Measurements from ENCODE around the gene EDNRB. TPM values are rescaled to one million over a fixed set of nuclear protein-coding genes. Genes with fewer than 3 reads are reported as not detected.

Gene EDNRB
- total RNA-seq, result 10 to 100 TPM in 1 of 7 donors, 1 to 10 TPM in 6; 3.1 to 11.6 (median 7.4) TPM
- 10 to 100 TPM in 1 of 2 donors, 1 to 10 TPM in 1; 4.9 to 14.8 TPM for polyA plus RNA-seq
- long read RNA-seq, donor 1, full-length matches to known transcripts, result 5 of 6 reads
- long read RNA-seq, donor 1, partial matches to known transcripts, result 0 of 6 reads
- long read RNA-seq, donor 1, other reads (novel, unspliced or antisense), result 1 of 6 reads
- long read RNA-seq, donor 2, full-length matches to known transcripts, result 9 of 9 reads
- long read RNA-seq, donor 2, partial matches to known transcripts, result 0 of 9 reads
- long read RNA-seq, donor 2, other reads (novel, unspliced or antisense), result 0 of 9 reads
- long read RNA-seq, donor 3, full-length matches to known transcripts, result 9 of 11 reads
- long read RNA-seq, donor 3, partial matches to known transcripts, result 2 of 11 reads
- long read RNA-seq, donor 3, other reads (novel, unspliced or antisense), result 0 of 11 reads

GRCh38 chr13:77918391-77919245 lies at the start of gene EDNRB:
EDNRB (minus strand) TSS chr13:77918831; CDS start chr13:77918573, 258 bp downstream.
- Histone ChIP-seq H3K4me3 (peak within 1 kb of the TSS; percentile 47), H3K4me1 (ENCODE audit: insufficient read depth) (peaks cover 8% of the 10 kb centered on the region), H3K27me3 (no peaks in the 10 kb centered on the region), H3K36me3 (no peaks in the 10 kb centered on the region), H3K27ac (no peak within 1 kb of the TSS), H3K9me3 (no peaks in the 10 kb centered on the region)
- DNase-seq, result peak in 4 of 5 donors; percentile 19 to 36 (median 30)
- TF ChIP-seq CTCF (IDR thresholded peaks at IDR 0.05) (no peak), POLR2A (IDR thresholded peaks at IDR 0.05) (no peak), EP300 (IDR thresholded peaks at IDR 0.05) (no peak)
- 1 to 2% (median 1%) methylated on average over 60 of the region's 60 CpGs for WGBS, 3 donors
- intact Hi-C loops (cut with DNase I), result no loop called here

GRCh38 chr13:77966671-77967070 lies 48.0 kb upstream of the EDNRB start:
- DNase-seq, result no peak
- Histone ChIP-seq H3K4me1 (ENCODE audit: insufficient read depth) (no peaks in the 10 kb centered on the region), H3K4me3 (no peak overlapping the region), H3K36me3 (no peaks in the 10 kb centered on the region), H3K27ac (no peak overlapping the region), H3K9me3 (no peaks in the 10 kb centered on the region), H3K27me3 (no peaks in the 10 kb centered on the region)
- intact Hi-C loops (cut with DNase I), result no loop called here
- WGBS, 3 donors, result 57 to 69% (median 61%) methylated on average over 2 of the region's 2 CpGs
- TF ChIP-seq EP300 (IDR thresholded peaks at IDR 0.05), result no peak
- no peak for TF ChIP-seq CTCF (IDR thresholded peaks at IDR 0.05)
- TF ChIP-seq POLR2A (IDR thresholded peaks at IDR 0.05), result no peak

- no peak overlapping the region for H3K27ac ChIP-seq
- H3K4me1 ChIP-seq (ENCODE audit: insufficient read depth), result no peaks in the 10 kb centered on the region
- H3K4me3 ChIP-seq, result no peak overlapping the region
- intact Hi-C loops (cut with DNase I), result no loop called here
- TF ChIP-seq POLR2A (IDR thresholded peaks at IDR 0.05) (no peak), EP300 (IDR thresholded peaks at IDR 0.05) (no peak), CTCF (IDR thresholded peaks at IDR 0.05) (no peak)
- H3K27me3 ChIP-seq, result no peaks in the 10 kb centered on the region
- H3K36me3 ChIP-seq, result no peaks in the 10 kb centered on the region
- no peaks in the 10 kb centered on the region for H3K9me3 ChIP-seq
- no peak for DNase-seq
- WGBS, 3 donors, result 65 to 79% (median 66%) methylated on average over 1 of the region's 1 CpG
Measured at GRCh38 chr13:77952737-77953136, 34.1 kb upstream of the EDNRB start.

- intact Hi-C loops (cut with DNase I), result no loop called here
- no peaks in the 10 kb centered on the region for H3K4me1 ChIP-seq (ENCODE audit: insufficient read depth)
- TF ChIP-seq POLR2A (IDR thresholded peaks at IDR 0.05), result no peak
- no peaks in the 10 kb centered on the region for H3K27me3 ChIP-seq
- DNase-seq, result no peak
- H3K36me3 ChIP-seq, result no peaks in the 10 kb centered on the region
- no peaks in the 10 kb centered on the region for H3K9me3 ChIP-seq
- no peak overlapping the region for H3K4me3 ChIP-seq
- H3K27ac ChIP-seq, result no peak overlapping the region
Measured at GRCh38 chr13:77952276-77952675, 33.6 kb upstream of the EDNRB start.
